Thyroid gland (tissue), 4 donors: ENCODE results near the gene FASTK. TPM values are rescaled to one million over a fixed set of nuclear protein-coding genes. Genes with fewer than 3 reads are reported as not detected.

ENCODE experiments used
- DNase-seq, 2 donors: peaks; one replicate each; pipeline ENCODE4 v3.0.0-alpha.2; 2019
- H3K27ac ChIP-seq, 3 donors: fragments of 200-600 bp; sonication (generic); 1 replicate in 2 of 3; 2 replicates in 1 of 3; pipeline ENCODE4 v1.5.1; 2016 to 2019; ENCODE audit warnings: mild to moderate bottlenecking in 1 of 3, moderate library complexity in 1 of 3
- H3K27me3 ChIP-seq: fragments of 200-600 bp; sonication (generic); one replicate; pipeline ENCODE4 v1.5.1; 2019
- H3K36me3 ChIP-seq, 2 donors: fragments of 200-600 bp; sonication (generic); one replicate each; pipeline ENCODE4 v1.5.1; 2016 to 2019
- H3K4me1 ChIP-seq, 2 donors: fragments of 200-600 bp; sonication (generic); one replicate each; pipeline ENCODE4 v1.5.1; 2017 to 2019
- H3K4me3 ChIP-seq, 3 donors: fragments of 200-600 bp; sonication (generic); replicated peaks in 1 of 3; 1 replicate in 2 of 3; 2 replicates in 1 of 3; pipeline ENCODE4 v1.5.1; 2016; ENCODE audit warnings: mild to moderate bottlenecking in 1 of 3
- H3K9me3 ChIP-seq: fragments of 200-600 bp; sonication (generic); one replicate; pipeline ENCODE4 v1.5.1; 2017
- POLR2A ChIP-seq, 2 donors: fragments of 450-650 bp; IDR thresholded peaks; one replicate each; pipeline ENCODE4 v1.6.1; 2017; ENCODE audit warnings: antibody characterized with exemption in 2 of 2, mild to moderate bottlenecking in 2 of 2, moderate library complexity in 1 of 2
- WGBS, 2 donors: methylation state at CpG; one replicate each; pipeline ENCODE4 v1.1.5; 2017; 5-methylcytosine and 5-hydroxymethylcytosine counted together
- intact Hi-C: fragments of 100-400 bp; cut with DNase I; formaldehyde crosslinking; loops from one replicate; pipeline ENCODE4 v1.15.1; 2023
- total RNA-seq, 4 donors: library from RNA; depleted of rRNA; stranded (reverse); fragments of >200 nt; gene quantifications; one replicate each; pipeline ENCODE4 v1.2.3, GENCODE V29; 2016
- TF ChIP-seq, protein P1 (sequence below), 6 experiments: fragments of 200-600 bp in 3 of 6; fragments of 450-650 bp in 3 of 6; sonication (generic) in 3 of 6; IDR thresholded peaks; one replicate each; pipeline ENCODE4 v1.5.1; 2016 to 2019; ENCODE audit warnings: antibody characterized with exemption in 6 of 6, mild to moderate bottlenecking in 2 of 6, inconsistent platforms in 1 of 6, moderate library complexity in 1 of 6

Gene FASTK
- total RNA-seq, 4 donors from 2014 or later: 71.8 to 114 (median 78.8) TPM

DNA sequence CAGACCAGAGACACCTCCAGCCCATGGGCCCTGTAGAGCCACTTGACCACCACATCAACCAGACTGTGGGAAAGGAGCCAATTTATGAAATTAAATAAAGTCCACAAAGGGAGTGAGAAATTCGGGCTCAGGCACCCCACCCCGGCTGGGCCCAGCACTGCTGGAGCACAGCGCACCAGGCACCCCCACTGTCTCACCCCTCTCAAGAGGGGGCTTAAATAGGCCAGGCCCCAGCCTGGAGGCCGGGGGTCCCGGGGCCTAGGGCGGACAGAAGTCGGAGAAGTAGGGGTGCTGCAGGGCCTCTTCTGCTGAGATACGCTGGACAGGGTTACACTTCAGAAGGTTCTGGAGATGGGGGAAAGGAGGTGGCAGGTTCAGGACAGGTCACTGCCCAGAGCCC lies 26.9 kb downstream of the FASTK start:
- Histone ChIP-seq H3K27ac (no peak overlapping the region), H3K4me3 (no peak overlapping the region), H3K27me3 (no peaks in the 10 kb centered on the region), H3K9me3 (no peaks in the 10 kb centered on the region), H3K4me1 (peaks cover 14 to 21% of the 10 kb centered on the region in 2 donors), H3K36me3 (no peaks in the 10 kb centered on the region)
- 91 to 94% methylated on average over 7 to 8 of the region's 8 CpGs for whole genome bisulfite sequencing, 2 donors
- no peak for DNase-seq
- intact Hi-C loops: no loop called here
- TF ChIP-seq POLR2A (IDR thresholded peaks at IDR 0.05): no peak
- TF ChIP-seq, protein P1, sequence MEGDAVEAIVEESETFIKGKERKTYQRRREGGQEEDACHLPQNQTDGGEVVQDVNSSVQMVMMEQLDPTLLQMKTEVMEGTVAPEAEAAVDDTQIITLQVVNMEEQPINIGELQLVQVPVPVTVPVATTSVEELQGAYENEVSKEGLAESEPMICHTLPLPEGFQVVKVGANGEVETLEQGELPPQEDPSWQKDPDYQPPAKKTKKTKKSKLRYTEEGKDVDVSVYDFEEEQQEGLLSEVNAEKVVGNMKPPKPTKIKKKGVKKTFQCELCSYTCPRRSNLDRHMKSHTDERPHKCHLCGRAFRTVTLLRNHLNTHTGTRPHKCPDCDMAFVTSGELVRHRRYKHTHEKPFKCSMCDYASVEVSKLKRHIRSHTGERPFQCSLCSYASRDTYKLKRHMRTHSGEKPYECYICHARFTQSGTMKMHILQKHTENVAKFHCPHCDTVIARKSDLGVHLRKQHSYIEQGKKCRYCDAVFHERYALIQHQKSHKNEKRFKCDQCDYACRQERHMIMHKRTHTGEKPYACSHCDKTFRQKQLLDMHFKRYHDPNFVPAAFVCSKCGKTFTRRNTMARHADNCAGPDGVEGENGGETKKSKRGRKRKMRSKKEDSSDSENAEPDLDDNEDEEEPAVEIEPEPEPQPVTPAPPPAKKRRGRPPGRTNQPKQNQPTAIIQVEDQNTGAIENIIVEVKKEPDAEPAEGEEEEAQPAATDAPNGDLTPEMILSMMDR (IDR thresholded peaks at IDR 0.05): no peak

DNA sequence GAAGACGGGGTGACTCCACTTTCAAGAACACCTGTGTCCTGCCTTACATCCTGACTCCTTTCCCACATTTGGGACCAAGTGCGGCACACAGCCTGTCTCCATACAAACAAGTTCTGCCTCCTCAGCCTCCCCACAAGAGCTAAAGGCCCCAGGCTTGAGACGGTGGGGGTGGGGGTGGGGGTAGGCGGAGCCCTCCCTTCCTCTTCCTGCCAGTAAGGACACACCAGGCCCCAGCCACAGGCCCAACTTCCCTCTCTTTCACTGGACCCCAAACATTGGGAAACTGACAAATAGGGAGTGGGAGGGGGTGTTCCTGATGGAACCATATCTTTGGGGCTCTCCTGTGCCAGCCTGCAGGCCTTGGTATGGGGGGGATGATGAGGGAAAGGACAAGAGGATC lies 27.5 kb downstream of the FASTK start:
- WGBS, 2 donors: 72 to 78% methylated on average over 4 of the region's 4 CpGs
- Histone ChIP-seq H3K27me3 (no peaks in the 10 kb centered on the region), H3K4me1 (peaks cover 9 to 16% of the 10 kb centered on the region in 2 donors), H3K9me3 (no peaks in the 10 kb centered on the region), H3K27ac (no peak overlapping the region), H3K4me3 (no peak overlapping the region), H3K36me3 (no peaks in the 10 kb centered on the region)
- intact Hi-C loops: no loop called here
- no peak for TF ChIP-seq POLR2A (IDR thresholded peaks at IDR 0.05)
- TF ChIP-seq, protein P1 (IDR thresholded peaks at IDR 0.05): no peak
- DNase-seq: no peak

DNA sequence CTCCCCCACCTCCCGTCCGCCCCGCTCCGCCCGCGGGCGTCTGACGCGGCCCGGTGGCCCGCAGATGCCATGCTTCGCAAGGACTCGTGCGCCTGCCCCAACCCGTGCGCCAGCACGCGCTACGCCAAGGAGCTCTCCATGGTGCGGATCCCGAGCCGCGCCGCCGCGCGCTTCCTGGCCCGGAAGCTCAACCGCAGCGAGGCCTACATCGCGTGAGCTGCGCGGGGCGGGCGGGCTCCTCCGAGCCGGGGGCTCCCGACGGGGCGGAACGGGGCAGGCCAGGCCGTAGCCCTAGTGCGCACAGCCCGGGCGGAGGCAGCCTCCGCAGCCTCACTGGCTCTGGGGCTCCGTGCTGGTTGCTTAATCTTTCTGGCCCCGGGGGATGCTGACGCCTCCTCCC lies 29.5 kb downstream of the FASTK start:
- H3K27me3 ChIP-seq: no peaks in the 10 kb centered on the region
- 3 to 8% methylated on average over 14 to 20 of the region's 50 CpGs for WGBS, 2 donors
- H3K4me3 ChIP-seq: no peak overlapping the region
- no peaks in the 10 kb centered on the region for H3K9me3 ChIP-seq
- DNase-seq: peak; percentile 51 to 58
- TF ChIP-seq POLR2A (IDR thresholded peaks at IDR 0.05): no peak
- TF ChIP-seq, protein P1 (IDR thresholded peaks at IDR 0.05): no peak
- H3K27ac ChIP-seq: no peak overlapping the region
- no peaks in the 10 kb centered on the region for H3K36me3 ChIP-seq
- intact Hi-C loops: no loop called here
- peaks cover 0 to 13% of the 10 kb centered on the region in 2 donors for H3K4me1 ChIP-seq

GRCh38 chr7:151048911-151049463 lies 31.6 kb downstream of the FASTK start:
- intact Hi-C loops: no loop called here
- H3K4me3 ChIP-seq: no peak overlapping the region
- TF ChIP-seq POLR2A (IDR thresholded peaks at IDR 0.05): no peak
- TF ChIP-seq, protein P1 (IDR thresholded peaks at IDR 0.05): no peak
- no peak for DNase-seq
- H3K27ac ChIP-seq: no peak overlapping the region
- peaks cover 0 to 3% of the 10 kb centered on the region in 2 donors for H3K36me3 ChIP-seq
- no peaks in the 10 kb centered on the region for H3K27me3 ChIP-seq
- H3K9me3 ChIP-seq: no peaks in the 10 kb centered on the region
- peaks cover 0 to 13% of the 10 kb centered on the region in 2 donors for H3K4me1 ChIP-seq
- WGBS, 2 donors: 84 to 91% methylated on average over 24 to 27 of the region's 38 CpGs

GRCh38 chr7:151047976-151048815 lies 32.4 kb downstream of the FASTK start, which contains the start of gene ASIC3:
ASIC3 (plus strand) TSS chr7:151048531; CDS start chr7:151048886, 355 bp downstream.
- 66 to 71% methylated on average over 20 to 22 of the region's 22 CpGs for WGBS, 2 donors
- H3K36me3 ChIP-seq: peaks cover 0 to 3% of the 10 kb centered on the region in 2 donors

More at GRCh38 chr7:151047976-151048815, 32.4 kb downstream of the FASTK start, which contains the start of gene ASIC3:
- intact Hi-C loops: no loop called here
- Histone ChIP-seq H3K4me3 (no peak within 1 kb of the TSS), H3K27ac (no peak within 1 kb of the TSS), H3K27me3 (no peaks in the 10 kb centered on the region), H3K4me1 (peaks cover 0 to 13% of the 10 kb centered on the region in 2 donors), H3K9me3 (no peaks in the 10 kb centered on the region)
- TF ChIP-seq, protein P1 (IDR thresholded peaks at IDR 0.05): no peak
- no peak for TF ChIP-seq POLR2A (IDR thresholded peaks at IDR 0.05)
- peak in 1 of 2 donors; percentile 22 for DNase-seq
